NOMO-1 treated with DMSO at 0.1 percent for 48 hours (cell line): ENCODE results near the gene PNPLA6.
A peak's percentile ranks its signal among the peaks of the same experiment; 100 is the strongest.

ENCODE experiments used
- DNase-seq: peaks from one replicate; lab custom pipeline; 2025; ENCODE audit not compliant: unreplicated experiment; lab: John Stamatoyannopoulos, UW

Gene PNPLA6

DNA sequence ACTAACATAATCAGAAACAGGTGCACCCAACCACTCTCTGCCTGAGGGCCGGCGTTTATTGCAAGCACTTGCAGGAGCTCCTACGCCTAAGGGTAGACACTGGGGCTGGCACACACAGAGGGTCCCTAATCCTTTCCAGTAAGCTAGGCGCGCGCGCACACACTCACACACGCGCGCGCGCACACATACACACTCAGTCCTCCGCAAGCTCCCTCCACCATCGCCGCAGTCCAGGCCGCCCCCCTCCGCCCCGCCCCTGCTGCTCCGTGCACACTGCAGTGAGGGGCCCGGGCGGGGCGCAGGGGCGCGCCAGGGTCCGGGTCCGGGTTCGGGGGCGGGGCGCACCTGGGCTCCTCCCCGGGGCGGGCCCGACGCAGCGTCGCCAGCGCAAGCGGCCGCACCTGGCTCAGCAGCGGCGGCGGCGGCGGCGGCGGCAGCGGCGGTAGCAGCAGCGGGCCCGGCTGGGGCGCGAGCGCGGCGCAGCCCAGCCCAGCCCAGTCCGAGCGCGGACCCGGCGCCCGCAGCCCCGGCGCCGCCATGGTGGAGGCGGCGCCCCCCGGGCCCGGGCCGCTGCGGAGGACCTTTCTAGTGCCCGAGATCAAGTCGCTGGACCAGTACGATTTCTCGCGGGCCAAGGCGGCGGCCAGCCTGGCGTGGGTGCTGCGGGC lies 60.1 kb downstream of the PNPLA6 start, which contains the start of gene CAMSAP3:
CAMSAP3 (plus strand) TSS at position 398 of the 668 bp plus-strand sequence; CDS start at position 538, 140 bp downstream.
- peak; percentile 30 for DNase-seq

DNA sequence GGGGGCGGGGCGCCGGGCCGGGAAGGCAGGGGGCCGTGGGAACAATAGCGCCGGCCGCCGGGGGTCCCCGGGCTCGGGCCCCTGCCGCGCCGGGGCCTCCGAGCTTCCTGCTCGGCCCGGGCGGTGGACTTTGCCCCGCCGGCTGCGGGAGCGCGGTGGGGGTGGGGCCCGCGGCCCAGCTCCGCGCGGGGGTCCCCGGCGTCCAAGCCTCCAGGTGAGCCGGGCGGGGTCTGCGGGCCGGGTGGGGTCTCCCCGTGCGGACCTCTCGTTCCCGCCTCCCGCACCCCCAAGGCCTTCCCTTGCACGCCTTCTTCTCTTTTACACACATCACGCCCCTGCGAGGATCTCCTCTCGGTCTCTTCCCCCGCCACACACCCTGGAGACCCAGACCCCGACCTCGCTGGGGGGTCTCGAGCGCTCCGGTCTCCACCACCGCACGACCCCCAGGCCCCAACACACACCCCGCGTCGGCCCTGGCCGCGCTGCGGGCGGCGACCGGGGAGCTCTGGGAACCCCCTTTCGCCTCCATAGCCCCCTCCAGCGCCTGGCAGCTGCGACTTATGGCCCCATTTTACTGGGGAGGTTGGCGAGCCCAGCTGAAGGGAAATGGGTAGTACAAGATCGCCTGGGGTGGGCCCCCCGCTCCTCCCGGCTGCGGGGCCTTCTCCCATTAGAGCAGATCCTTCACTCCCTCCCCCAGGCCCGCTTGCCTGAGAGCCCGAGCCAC lies 60.9 kb downstream of the PNPLA6 start:
- no peak for DNase-seq

- no peak for DNase-seq
These were observed 62.2 kb downstream of the PNPLA6 start for GRCh38 chr19:7597689-7598088.

DNA sequence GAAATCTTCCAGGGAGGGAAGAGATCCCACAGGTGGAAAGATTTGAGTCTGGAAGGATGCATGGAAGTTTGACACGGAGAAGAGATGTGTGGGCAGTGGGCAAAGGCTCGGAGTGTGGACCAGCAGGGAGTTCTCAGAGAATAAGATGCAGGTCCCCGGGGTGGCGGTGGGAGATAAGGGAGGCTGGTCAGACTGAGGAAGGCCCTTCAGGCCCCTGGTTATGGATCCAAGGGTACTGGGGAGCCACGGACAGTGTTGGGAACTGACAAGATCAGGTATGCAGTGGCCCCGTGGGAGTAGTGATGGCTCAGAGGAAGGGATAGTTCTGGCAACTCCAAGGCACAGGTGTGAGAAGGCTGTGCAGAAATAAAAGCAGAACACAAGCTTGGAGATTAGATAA lies 62.7 kb downstream of the PNPLA6 start:
- no peak for DNase-seq

- no peak for DNase-seq
These were observed 65.2 kb downstream of the PNPLA6 start for GRCh38 chr19:7600721-7601120.

- no peak for DNase-seq
These were observed 66.9 kb downstream of the PNPLA6 start for GRCh38 chr19:7602240-7602934.

DNA sequence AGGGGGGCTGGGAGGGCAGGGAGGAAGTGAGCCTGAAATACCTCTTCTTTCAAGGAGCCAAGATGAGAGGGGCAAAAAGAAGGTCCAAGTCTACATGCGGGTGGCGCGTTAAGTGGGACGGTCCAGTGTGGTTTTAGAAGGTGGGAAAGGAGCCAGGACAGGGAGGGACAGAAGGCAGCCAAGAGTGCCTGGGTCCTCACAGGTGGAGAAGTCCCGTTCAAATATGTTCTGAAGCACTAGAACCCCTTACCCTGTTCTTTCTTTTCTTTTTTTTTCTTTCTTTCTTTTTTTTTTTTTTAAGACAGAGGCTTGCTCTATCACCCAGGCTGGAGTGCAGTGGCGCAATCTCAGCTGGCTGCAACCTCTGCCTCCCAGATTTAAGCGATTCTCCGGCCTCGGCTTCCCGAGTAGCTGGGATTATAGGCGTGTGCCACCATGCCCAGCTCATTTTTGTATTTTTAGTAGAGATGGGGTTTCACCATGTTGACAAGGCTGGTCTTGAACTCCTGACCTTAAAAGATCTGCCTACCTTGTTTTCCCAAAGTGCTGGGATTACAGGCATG lies 67.5 kb downstream of the PNPLA6 start:
- DNase-seq, result no peak

DNA sequence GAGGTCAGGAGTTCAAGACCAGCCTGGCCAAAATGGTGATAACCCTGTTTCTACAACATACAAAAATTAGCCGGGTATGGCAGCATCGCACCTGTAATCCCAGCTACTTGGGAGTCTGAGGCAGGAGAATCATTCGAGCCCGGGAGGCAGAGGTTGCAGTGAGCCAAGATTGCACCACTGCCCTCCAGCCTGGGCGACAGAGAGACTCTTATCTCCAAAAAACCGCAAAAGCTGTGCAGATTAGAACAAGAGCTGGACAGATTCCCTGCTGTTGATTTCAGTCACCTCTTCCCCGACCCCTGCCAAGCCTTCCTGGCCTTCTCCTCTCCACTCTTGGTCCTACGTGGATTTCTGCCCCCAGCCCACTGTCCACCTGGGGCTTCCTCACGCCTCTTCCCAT lies 68.4 kb downstream of the PNPLA6 start:
- DNase-seq, result no peak

- DNase-seq, result peak; percentile 38
These were observed 70.1 kb downstream of the PNPLA6 start for GRCh38 chr19:7605490-7606222.

GRCh38 chr19:7606289-7606688 lies 70.8 kb downstream of the PNPLA6 start:
- DNase-seq, result no peak

DNA sequence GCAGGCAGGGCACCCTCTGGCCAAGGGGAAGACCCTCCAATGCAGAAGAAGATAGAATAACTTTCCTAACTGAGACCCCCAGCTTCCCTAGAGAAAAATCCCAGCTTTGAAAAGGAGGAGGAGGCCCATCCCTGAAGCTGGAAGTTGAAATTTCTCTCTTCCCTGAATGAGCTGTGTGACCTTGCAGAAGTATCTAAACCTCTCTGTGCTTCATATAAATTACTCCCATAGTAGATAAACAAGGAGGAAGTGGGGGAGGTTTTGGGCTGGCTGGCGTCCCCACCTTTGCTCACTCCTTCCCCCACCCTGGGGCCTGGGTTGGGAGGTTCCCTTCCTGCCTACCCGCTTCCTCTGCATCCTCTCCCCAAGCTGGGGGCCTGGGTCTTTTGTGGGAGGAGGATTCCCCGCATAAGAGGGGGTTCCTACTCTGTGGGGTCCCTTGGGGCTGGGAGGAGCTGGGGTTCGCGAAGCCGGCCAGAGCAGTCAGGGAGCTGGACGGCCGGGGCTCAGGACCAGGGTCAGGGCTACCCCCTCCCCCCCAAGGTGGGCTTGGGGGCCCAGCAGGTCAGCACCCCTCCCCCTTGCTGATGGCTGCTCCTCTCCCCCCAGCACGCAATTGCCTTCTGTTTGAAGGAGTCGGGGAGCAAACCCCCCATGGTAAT lies 71.8 kb downstream of the PNPLA6 start:
- DNase-seq, result no peak

DNA sequence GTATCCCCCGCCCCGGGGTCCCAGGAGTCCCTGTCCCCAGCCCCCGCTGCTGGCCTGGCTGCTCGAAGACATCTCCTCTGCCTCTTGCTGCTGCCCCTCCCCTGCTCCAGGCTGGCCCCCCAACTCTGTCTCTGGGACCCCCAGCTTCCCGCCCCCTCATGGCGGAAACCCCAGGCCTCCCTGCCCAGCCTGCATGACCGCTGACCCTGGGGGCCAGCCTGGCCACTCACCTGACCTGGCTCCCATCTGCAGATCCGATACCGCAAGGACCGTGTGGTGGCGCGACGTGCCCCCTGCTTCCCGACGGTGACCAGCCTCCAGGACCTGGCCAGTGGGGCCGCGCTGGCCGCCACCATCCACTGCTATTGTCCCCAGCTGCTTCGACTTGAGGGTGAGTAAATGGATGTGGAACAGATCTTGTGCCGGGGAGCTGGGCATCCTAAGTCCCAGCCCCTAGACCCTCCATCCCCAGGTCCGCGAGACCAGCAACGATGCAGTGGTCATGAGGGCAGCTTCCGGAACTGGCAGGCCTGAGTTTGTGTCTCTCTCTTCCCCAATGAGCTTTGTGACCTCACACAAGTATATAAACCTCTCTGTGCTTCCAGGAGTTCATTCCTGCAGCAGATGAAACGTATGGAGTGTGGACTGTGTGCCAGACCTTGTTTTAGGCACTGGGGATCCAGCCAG lies 72.5 kb downstream of the PNPLA6 start:
- DNase-seq, result no peak

DNA sequence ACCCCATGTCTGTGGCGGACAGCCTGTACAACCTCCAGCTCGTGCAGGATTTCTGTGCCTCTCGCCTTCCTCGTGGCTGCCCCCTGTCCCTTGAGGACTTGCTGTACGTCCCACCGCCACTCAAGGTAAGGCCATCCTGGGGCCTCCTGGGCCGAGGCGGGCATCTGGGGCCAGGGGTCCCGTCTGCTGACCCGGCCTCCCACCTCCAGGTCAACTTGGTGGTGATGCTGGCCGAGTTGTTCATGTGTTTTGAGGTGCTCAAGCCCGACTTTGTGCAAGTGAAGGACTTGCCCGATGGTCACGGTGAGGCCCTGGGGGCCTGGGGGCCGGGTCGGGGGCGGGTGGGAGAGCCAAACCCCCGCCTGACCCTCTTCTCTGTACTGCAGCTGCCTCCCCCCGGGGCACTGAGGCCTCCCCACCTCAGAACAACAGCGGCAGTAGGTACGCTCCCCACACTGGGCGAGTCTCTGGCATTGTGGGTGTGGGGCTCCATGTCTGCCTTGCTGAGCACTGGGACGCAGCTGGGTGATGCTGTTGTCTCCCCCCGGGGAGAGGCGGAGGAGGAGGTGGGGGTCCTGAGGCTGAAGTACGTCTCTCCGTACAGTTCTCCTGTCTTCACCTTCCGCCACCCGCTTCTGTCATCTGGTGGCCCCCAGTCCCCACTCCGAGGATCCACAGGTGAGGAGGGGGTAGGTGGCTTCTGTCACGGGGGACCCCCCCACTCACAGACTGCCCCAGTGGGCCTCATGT lies 75.1 kb downstream of the PNPLA6 start:
- no peak for DNase-seq
